Measurements from ENCODE around the gene NOC4L.

The NOC4L gene

GRCh38 chr12:132158677-132159554 lies 14.7 kb downstream of the NOC4L start:
- DNase-seq = no peak

DNA sequence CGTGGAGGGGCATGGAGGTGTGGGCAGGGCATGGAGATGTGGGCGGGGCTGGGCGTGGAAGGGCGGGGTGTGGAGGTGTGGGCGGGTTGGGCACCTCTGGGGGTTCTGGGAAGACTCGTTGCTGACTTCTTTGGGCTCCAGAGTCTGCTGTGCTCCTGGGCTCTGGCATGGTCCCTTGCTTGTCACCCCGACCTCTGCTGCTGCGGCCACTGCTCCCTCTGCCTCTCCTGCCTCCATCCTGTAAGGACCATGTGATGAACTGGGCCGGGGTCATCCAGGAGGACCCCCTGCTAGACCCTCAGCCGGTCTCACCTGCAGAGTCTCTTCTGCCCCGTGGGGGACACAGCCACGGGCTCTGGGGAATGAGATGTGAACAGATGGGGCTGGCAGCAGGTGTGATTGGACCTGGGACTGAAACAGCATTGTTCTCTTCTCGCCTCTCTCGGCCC lies 15.3 kb downstream of the NOC4L start:
- DNase-seq = no peak

- DNase-seq = no peak
Observed at GRCh38 chr12:132160016-132160415, 15.8 kb downstream of the NOC4L start.

DNA sequence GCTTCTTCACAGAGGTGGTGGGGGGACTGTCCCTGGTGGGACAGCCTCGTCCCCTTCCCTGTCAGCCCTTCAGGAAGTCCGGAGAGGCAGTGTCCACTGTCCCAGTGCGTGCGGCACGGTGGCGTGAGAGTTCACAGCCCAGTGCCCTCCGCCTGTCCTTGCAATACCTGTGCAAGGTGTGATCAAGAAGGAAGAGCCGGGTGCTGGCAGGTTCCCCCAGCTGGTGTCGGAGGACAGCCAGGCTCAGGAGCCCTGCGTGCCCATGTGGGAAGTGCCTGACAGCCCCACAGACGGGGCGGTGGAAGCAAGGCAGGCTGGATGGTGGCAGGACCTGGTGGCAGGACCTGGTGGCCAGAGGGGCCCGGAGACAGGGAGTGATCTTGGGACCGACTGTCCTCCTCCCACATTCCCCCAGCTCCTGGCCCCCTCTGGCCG lies 16.4 kb downstream of the NOC4L start:
- no peak for DNase-seq

DNA sequence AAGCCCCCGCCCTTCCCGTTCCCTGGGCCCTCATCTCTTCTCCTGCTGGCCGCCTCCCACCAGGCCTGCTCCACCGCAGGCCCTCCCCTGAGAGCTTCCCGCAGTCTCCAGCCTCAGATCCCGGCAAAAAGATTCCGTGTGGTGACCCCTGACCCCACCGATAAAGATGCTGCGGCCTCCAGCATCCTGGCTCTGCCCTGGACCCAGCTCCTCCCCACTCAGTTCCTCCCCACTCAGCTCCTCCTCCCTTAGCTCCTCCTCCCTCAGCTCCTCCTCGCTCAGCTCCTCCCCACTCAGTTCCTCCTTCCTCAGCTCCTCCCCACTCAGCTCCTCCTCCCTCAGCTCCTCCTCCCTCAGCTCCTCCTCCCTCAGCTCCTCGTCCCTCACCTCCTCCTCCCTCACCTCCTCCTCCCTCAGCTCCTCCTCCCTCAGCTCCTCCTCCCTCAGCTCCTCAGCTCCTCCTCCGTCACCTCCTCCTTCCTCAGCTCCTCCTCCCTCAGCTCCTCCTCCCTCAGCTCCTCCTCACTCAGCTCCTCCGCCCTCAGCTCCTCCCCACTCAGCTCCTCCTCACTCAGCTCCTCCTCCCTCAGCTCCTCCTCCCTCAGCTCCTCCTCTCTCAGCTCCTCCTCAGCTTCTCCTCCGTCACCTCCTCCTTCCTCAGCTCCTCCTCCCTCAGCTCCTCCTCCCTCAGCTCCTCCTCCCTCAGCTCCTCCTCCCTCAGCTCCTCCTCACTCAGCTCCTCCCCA lies 17.0 kb downstream of the NOC4L start:
- DNase-seq = peak in 1 of 2 experiments; percentile 32

GRCh38 chr12:132161796-132162507 lies 17.7 kb downstream of the NOC4L start:
- DNase-seq = no peak

GRCh38 chr12:132162508-132163031 lies 18.3 kb downstream of the NOC4L start:
- peak in 1 of 2 experiments; percentile 19 for DNase-seq

GRCh38 chr12:132163041-132163910 lies 19.0 kb downstream of the NOC4L start:
- no peak for DNase-seq

GRCh38 chr12:132163911-132164288 lies 19.6 kb downstream of the NOC4L start:
- DNase-seq = peak in 1 of 2 experiments; percentile 24

GRCh38 chr12:132164426-132164825 lies 20.2 kb downstream of the NOC4L start:
- DNase-seq = no peak

DNA sequence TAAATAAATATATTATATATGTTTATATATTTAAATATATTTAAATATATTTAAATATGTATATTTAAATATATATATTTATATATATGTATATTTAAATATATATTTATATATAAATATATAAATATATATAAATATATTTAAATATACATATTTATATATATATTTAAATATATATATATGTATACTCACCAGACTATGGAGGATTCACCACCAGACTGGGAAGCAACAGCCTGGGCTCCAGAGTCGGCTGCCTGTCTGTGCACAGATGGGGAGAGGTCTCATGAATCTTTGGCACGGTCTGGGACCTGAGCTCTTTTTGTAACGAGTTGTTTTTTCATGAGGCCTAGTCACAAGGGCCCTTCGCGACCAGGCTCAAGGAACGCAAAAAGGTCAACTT lies 21.3 kb downstream of the NOC4L start:
- no peak for DNase-seq

DNA sequence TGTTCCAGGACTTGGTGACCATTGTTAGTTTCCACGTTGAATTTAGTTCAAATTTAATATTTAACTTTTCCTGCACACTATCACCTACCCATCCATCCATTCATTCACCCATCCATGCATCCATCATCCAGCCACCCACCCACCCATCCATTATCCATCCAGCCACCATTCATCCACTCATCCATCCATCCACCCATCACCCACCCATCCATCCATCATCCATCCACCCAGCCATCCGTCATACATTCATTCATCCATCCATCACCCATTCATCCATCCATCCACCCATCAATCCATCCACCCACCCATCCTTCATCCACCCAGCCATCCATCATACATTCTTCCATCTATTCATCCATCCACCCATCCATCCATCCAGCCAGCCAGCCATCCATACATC lies 21.8 kb downstream of the NOC4L start:
- no peak for DNase-seq

DNA sequence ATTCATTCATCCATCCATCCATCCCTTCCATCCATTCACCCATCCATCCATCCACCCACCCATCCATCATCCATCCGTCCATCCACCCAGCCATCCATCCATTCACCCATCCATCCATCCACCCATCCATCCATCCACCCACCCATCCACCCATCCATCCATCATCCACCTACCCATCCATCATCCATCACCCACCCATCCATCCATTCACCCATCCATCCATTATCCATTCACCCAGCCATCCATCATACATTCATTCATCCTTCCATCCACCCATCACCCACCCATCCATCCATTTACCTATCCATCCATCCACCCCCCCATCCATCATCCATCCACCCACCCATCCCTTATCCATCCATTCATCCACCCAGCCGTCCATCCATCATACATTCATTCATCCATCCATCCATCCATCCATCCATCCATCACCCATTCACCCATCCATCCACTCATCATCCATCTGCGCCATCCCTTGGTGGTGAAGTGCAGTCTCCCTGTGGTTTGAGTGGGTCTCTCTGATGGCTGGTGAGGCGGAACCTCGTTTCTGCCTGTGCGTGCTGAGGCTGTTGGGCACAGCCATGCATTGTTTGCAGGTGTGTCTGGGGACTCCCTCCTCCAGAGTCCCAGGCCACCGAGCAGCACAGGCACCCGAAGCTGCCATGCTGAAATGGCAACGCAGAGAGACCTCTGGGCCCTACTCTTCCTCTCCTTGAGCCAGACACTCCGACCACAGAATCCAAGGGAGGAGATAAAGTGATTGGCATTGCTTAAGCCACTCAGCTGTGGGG lies 22.7 kb downstream of the NOC4L start:
- no peak for DNase-seq

GRCh38 chr12:132167611-132168310 lies 23.5 kb downstream of the NOC4L start:
- no peak for DNase-seq

DNA sequence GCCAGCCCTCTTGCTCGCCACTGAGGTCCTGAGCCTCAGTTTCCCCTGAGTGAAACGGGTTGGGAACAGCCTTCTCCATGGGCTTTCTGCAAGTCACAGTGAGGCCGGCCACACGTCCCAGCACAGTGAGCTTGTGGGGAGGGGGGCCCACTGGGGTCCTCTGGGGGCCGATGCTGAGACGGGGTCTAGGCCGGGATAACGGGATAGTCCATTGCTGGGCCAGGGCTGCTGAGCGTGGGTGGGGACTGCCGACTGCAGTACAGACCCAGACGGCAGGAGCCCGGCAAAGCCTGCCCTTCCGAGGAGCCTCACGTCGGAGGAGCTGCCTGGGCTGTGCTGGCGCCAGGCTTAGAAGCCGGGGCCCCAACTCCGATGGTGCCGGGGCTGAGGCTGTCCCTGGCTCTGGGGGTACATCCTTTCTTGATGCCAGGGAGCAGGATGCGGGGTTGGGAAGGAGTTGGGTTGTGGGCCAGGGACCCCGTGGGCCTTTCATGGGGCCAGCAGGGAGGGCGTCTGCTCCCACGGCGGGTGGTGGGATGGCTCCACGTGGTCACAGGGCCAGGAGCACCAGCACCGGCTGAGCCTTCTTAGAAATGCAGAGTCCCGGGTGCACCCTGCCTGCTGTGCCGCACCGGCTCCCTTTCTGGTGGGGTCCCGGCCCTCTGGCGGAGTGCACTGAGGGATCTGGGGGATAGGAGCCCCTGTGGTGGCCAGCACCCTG lies 24.2 kb downstream of the NOC4L start:
- DNase-seq = no peak

GRCh38 chr12:132169376-132169775 lies 25.1 kb downstream of the NOC4L start:
- no peak for DNase-seq

GRCh38 chr12:132170094-132170636 lies 25.9 kb downstream of the NOC4L start:
- DNase-seq = no peak

- DNase-seq = no peak
Observed at GRCh38 chr12:132170637-132171292, 26.5 kb downstream of the NOC4L start.

Data from SW 1271 (cell line).